ENCODE measurements around the gene CFAP99.

DNA sequence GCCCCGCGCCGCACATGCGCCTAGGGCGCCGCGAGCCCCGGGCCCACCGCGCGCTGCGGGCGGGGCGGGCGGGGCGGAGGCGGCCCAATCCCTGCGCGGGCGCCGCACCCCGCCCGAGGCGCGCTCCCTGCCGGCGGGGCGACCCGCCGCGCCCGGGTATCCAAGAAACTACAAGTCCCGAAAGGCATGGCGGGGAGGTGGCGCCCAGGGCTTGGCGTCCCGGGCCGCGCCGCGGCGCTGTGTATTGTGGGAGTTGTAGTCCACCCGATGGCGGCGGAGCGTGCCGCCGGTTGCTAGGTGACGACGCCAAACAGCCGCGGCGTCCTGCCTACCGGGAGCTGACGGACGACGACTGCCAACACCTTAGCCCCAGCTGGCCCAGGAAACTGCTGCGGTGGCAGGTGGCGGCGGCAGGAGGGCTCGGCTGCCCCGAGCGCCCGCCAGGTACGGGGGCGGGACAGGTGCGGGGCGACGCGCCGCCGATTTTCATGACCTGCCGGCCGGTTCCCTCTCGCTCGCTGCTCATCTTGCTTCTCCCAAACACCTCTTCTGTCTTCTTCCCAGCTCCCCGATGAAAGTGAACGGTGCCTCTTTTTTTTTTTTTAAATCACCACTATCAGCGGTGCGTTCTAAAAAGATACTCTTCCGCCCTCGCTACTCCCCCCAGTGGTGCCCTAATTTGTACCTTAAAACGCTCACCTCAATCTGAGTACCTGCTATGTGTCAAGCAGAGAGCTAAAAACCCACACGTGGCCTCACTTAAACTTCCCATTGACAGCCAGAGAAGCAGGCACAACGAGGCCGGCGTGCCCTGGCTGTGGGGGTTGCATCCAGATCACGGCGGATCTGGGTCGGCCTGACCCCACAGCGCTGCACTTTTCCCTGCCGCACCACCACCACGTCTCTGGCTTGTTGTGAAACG, at the start of gene CFAP99:
- TF ChIP-seq, protein P1, sequence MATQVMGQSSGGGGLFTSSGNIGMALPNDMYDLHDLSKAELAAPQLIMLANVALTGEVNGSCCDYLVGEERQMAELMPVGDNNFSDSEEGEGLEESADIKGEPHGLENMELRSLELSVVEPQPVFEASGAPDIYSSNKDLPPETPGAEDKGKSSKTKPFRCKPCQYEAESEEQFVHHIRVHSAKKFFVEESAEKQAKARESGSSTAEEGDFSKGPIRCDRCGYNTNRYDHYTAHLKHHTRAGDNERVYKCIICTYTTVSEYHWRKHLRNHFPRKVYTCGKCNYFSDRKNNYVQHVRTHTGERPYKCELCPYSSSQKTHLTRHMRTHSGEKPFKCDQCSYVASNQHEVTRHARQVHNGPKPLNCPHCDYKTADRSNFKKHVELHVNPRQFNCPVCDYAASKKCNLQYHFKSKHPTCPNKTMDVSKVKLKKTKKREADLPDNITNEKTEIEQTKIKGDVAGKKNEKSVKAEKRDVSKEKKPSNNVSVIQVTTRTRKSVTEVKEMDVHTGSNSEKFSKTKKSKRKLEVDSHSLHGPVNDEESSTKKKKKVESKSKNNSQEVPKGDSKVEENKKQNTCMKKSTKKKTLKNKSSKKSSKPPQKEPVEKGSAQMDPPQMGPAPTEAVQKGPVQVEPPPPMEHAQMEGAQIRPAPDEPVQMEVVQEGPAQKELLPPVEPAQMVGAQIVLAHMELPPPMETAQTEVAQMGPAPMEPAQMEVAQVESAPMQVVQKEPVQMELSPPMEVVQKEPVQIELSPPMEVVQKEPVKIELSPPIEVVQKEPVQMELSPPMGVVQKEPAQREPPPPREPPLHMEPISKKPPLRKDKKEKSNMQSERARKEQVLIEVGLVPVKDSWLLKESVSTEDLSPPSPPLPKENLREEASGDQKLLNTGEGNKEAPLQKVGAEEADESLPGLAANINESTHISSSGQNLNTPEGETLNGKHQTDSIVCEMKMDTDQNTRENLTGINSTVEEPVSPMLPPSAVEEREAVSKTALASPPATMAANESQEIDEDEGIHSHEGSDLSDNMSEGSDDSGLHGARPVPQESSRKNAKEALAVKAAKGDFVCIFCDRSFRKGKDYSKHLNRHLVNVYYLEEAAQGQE (IDR thresholded peaks at IDR 0.05; ENCODE audit: insufficient read depth in 1 of 2, low read depth in 2 of 2, low read length in 1 of 2): no peak
- TF ChIP-seq POLR2AphosphoS5 (IDR thresholded peaks at IDR 0.05; ENCODE audit: low read depth, low read length): no peak
- TF ChIP-seq, protein P2, sequence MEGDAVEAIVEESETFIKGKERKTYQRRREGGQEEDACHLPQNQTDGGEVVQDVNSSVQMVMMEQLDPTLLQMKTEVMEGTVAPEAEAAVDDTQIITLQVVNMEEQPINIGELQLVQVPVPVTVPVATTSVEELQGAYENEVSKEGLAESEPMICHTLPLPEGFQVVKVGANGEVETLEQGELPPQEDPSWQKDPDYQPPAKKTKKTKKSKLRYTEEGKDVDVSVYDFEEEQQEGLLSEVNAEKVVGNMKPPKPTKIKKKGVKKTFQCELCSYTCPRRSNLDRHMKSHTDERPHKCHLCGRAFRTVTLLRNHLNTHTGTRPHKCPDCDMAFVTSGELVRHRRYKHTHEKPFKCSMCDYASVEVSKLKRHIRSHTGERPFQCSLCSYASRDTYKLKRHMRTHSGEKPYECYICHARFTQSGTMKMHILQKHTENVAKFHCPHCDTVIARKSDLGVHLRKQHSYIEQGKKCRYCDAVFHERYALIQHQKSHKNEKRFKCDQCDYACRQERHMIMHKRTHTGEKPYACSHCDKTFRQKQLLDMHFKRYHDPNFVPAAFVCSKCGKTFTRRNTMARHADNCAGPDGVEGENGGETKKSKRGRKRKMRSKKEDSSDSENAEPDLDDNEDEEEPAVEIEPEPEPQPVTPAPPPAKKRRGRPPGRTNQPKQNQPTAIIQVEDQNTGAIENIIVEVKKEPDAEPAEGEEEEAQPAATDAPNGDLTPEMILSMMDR (IDR thresholded peaks at IDR 0.05): peak; percentile 47; the same call in 1 of the 2 replicates
- no peak; the same call in 1 of the 2 replicates for TF ChIP-seq SIN3A (IDR thresholded peaks at IDR 0.05; ENCODE audit: borderline replicate concordance, insufficient read depth, low read depth, low read length)

All from Panc1 (cell line).